GM23248 (cell line): ENCODE measurements around the gene CTNNBIP1.

Source experiments
- EZH2 ChIP-seq: fragments of 200-600 bp; sonication (generic); IDR thresholded peaks from 2 replicates; pipeline ENCODE4 v1.6.1; 2018; ENCODE audit warnings: antibody characterized with exemption, mild to moderate bottlenecking; ENCODE audit not compliant: insufficient read depth, poor library complexity, severe bottlenecking
- EZH2phosphoT487 ChIP-seq: fragments of 200-600 bp; sonication (generic); IDR thresholded peaks from 2 replicates; pipeline ENCODE4 v1.6.1; 2018; ENCODE audit warnings: antibody characterized with exemption, moderate library complexity, mild to moderate bottlenecking, low read depth; ENCODE audit not compliant: insufficient read depth

DNA sequence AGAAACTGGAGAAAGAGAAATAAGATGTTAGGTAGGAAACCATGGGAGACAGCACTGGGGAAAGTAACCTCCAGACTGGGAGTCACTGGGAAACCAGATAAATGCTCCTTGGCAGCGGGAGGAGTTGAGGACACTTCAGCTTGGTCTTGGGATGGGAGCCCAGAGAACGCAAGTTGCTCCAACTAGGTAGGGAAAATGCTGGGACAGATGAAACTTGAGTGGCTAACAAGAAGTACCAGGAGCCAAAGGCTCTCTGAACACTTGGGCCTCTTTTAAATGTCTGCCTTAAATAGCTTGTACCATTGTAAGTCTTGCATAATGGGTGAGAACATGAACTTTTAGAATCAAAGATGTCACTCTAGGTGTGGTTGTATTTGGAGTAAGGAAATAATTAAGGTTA lies 36.2 kb upstream of the CTNNBIP1 start:
- TF ChIP-seq EZH2: no peak
- no peak for TF ChIP-seq EZH2phosphoT487
